Hindlimb muscle (tissue), 1 donor: Measurements from ENCODE around the gene SERPINI1. TPM values are rescaled to one million over a fixed set of nuclear protein-coding genes. Genes with fewer than 3 reads are reported as not detected.

Source experiments
- DNase-seq: peaks from one replicate; pipeline ENCODE4 v3.0.0-alpha.2; 2013
- polyA plus RNA-seq: library from polyadenylated mRNA; unstranded; fragments of 120-200 nt; gene quantifications from one replicate; pipeline ENCODE4 v1.2.1, GENCODE V29; 2013; ENCODE audit not compliant: insufficient read length

Gene SERPINI1
- polyA plus RNA-seq, 1 donor: 7.6 TPM

- DNase-seq: peak; percentile 96
Observed at GRCh38 chr3:167734498-167735232, 856 bp upstream of the SERPINI1 start, which contains the start of gene PDCD10. Gene PDCD10, minus strand, starts transcription at chr3:167734892. Its CDS starts 14,735 bp downstream, at chr3:167720157.

- DNase-seq: no peak
Observed at GRCh38 chr3:167736264-167736787, 805 bp downstream of the SERPINI1 start.

GRCh38 chr3:167736997-167737396 is 1.5 kb downstream of the SERPINI1 start:
- no peak for DNase-seq

- no peak for DNase-seq
Observed at GRCh38 chr3:167738037-167738436, 2.5 kb downstream of the SERPINI1 start.

GRCh38 chr3:167739190-167739810 is 3.8 kb downstream of the SERPINI1 start:
- DNase-seq: no peak

GRCh38 chr3:167740961-167741587 is 5.6 kb downstream of the SERPINI1 start:
- no peak for DNase-seq

GRCh38 chr3:167742338-167742737 is 6.8 kb downstream of the SERPINI1 start:
- no peak for DNase-seq

GRCh38 chr3:167743799-167744198 is 8.3 kb downstream of the SERPINI1 start:
- no peak for DNase-seq

GRCh38 chr3:167749209-167749608 is 13.7 kb downstream of the SERPINI1 start:
- DNase-seq: no peak

GRCh38 chr3:167749728-167750127 is 14.2 kb downstream of the SERPINI1 start:
- no peak for DNase-seq

- DNase-seq: no peak
Observed at GRCh38 chr3:167750272-167750971, 14.9 kb downstream of the SERPINI1 start.

- no peak for DNase-seq
Observed at GRCh38 chr3:167754049-167754448, 18.5 kb downstream of the SERPINI1 start.

- DNase-seq: no peak
Observed at GRCh38 chr3:167761302-167761701, 25.8 kb downstream of the SERPINI1 start.

- DNase-seq: no peak
Observed at GRCh38 chr3:167762296-167762695, 26.8 kb downstream of the SERPINI1 start.

- no peak for DNase-seq
Observed at GRCh38 chr3:167772992-167773391, 37.5 kb downstream of the SERPINI1 start.

GRCh38 chr3:167773584-167773983 is 38.1 kb downstream of the SERPINI1 start:
- DNase-seq: no peak

- no peak for DNase-seq
Observed at GRCh38 chr3:167776066-167776685, 40.7 kb downstream of the SERPINI1 start.

GRCh38 chr3:167777356-167777755 is 41.8 kb downstream of the SERPINI1 start:
- DNase-seq: no peak

GRCh38 chr3:167780214-167780883 is 44.8 kb downstream of the SERPINI1 start:
- DNase-seq: no peak

- DNase-seq: peak; percentile 9
Observed at GRCh38 chr3:167783781-167784180, 48.3 kb downstream of the SERPINI1 start.

- DNase-seq: no peak
Observed at GRCh38 chr3:167785790-167786189, 50.3 kb downstream of the SERPINI1 start.

- no peak for DNase-seq
Observed at GRCh38 chr3:167787440-167787839, 51.9 kb downstream of the SERPINI1 start.
